HG03159 (cell line): ENCODE data around the gene CDK14.
"Not testable (repeated sequence)": the region's sequence is repeated elsewhere in the genome, so short reads cannot be mapped to it uniquely, and the experiment has no call there.

Experiments
- ATAC-seq: cut with Tn5 transposase; IDR thresholded peaks from one replicate; pipeline ENCODE4 v1.9.1; 2021; ENCODE audit warnings: mild to moderate bottlenecking, moderate library complexity; ENCODE audit not compliant: unreplicated experiment

CDK14 gene

GRCh38 chr7:90749774-90750173 is 153.7 kb downstream of the CDK14 start:
- ATAC-seq = no peak

GRCh38 chr7:90751595-90751994 is 155.5 kb downstream of the CDK14 start:
- ATAC-seq = no peak

GRCh38 chr7:90752051-90752450 is 155.9 kb downstream of the CDK14 start:
- no peak for ATAC-seq

- no peak for ATAC-seq
Measured at GRCh38 chr7:90755041-90755440, 158.9 kb downstream of the CDK14 start.

GRCh38 chr7:90756366-90756765 is 160.2 kb downstream of the CDK14 start:
- no peak for ATAC-seq

GRCh38 chr7:90757565-90757950 is 161.4 kb downstream of the CDK14 start:
- peak; percentile 70 for ATAC-seq

GRCh38 chr7:90758933-90759562 is 162.9 kb downstream of the CDK14 start:
- no peak for ATAC-seq

- no peak for ATAC-seq
Measured at GRCh38 chr7:90759710-90760109, 163.6 kb downstream of the CDK14 start.

GRCh38 chr7:90760892-90761291 is 164.8 kb downstream of the CDK14 start:
- no peak for ATAC-seq

- ATAC-seq = no peak
Measured at GRCh38 chr7:90761584-90761983, 165.5 kb downstream of the CDK14 start.

- ATAC-seq = no peak
Measured at GRCh38 chr7:90763108-90763507, 167.0 kb downstream of the CDK14 start.

- ATAC-seq = no peak
Measured at GRCh38 chr7:90764848-90765570, 168.9 kb downstream of the CDK14 start.

GRCh38 chr7:90766814-90767564 is 170.9 kb downstream of the CDK14 start:
- ATAC-seq = no peak

GRCh38 chr7:90768301-90768700 is 172.2 kb downstream of the CDK14 start:
- ATAC-seq = no peak

GRCh38 chr7:90769036-90769435 is 172.9 kb downstream of the CDK14 start:
- no peak for ATAC-seq

GRCh38 chr7:90769566-90769965 is 173.4 kb downstream of the CDK14 start:
- ATAC-seq = not testable (repeated sequence)

- no peak for ATAC-seq
Measured at GRCh38 chr7:90771281-90771680, 175.2 kb downstream of the CDK14 start.

- no peak for ATAC-seq
Measured at GRCh38 chr7:90772410-90772809, 176.3 kb downstream of the CDK14 start.

- ATAC-seq = no peak
Measured at GRCh38 chr7:90773269-90773668, 177.1 kb downstream of the CDK14 start.

GRCh38 chr7:90774706-90775105 is 178.6 kb downstream of the CDK14 start:
- no peak for ATAC-seq

- ATAC-seq = no peak
Measured at GRCh38 chr7:90775383-90775965, 179.4 kb downstream of the CDK14 start.

- ATAC-seq = peak; percentile 89
Measured at GRCh38 chr7:90777041-90777440, 180.9 kb downstream of the CDK14 start.
